Choroid plexus epithelial cell (primary cell): ENCODE data around the gene EPHB1.

Experiments used
- DNase-seq: peaks from one replicate; pipeline ENCODE4 v3.0.0-alpha.2; 2010; ENCODE audit warnings: low read depth
- H3K4me3 ChIP-seq: 2 replicates; pipeline ENCODE4 v1.5.1; 2011; ENCODE audit warnings: low read depth, mild to moderate bottlenecking, control low read depth, low read length, moderate library complexity
- CTCF ChIP-seq: conservative IDR thresholded peaks from 2 replicates; pipeline ENCODE4 v1.5.1; 2011; ENCODE audit warnings: low read depth, mild to moderate bottlenecking, control low read depth, inconsistent platforms, low read length, moderate library complexity

Gene EPHB1

GRCh38 chr3:135079095-135079494 lies 284.0 kb downstream of the EPHB1 start:
- no peak for TF ChIP-seq CTCF
- no peak for DNase-seq
- no peak overlapping the region for H3K4me3 ChIP-seq

- DNase-seq = no peak
- H3K4me3 ChIP-seq = no peak overlapping the region
- no peak for TF ChIP-seq CTCF
Observed at GRCh38 chr3:135081451-135081850, 286.4 kb downstream of the EPHB1 start.

- DNase-seq = no peak
- no peak for TF ChIP-seq CTCF
- H3K4me3 ChIP-seq = no peak overlapping the region
Observed at GRCh38 chr3:135081856-135082434, 286.9 kb downstream of the EPHB1 start.

- H3K4me3 ChIP-seq = no peak overlapping the region
- no peak for DNase-seq
- no peak for TF ChIP-seq CTCF
Observed at GRCh38 chr3:135082706-135083105, 287.6 kb downstream of the EPHB1 start.

GRCh38 chr3:135083179-135083578 lies 288.1 kb downstream of the EPHB1 start:
- TF ChIP-seq CTCF = no peak
- no peak overlapping the region for H3K4me3 ChIP-seq
- DNase-seq = no peak

GRCh38 chr3:135083756-135084155 lies 288.7 kb downstream of the EPHB1 start:
- no peak for TF ChIP-seq CTCF
- DNase-seq = no peak
- H3K4me3 ChIP-seq = no peak overlapping the region

GRCh38 chr3:135084405-135084804 lies 289.3 kb downstream of the EPHB1 start:
- no peak for DNase-seq
- no peak for TF ChIP-seq CTCF

More at GRCh38 chr3:135084405-135084804, 289.3 kb downstream of the EPHB1 start:
- no peak overlapping the region for H3K4me3 ChIP-seq
